Type B pancreatic cell (in vitro differentiated cells): Measurements from ENCODE around the gene ZKSCAN7. TPM values are rescaled to one million over a fixed set of nuclear protein-coding genes. Genes with fewer than 3 reads are reported as not detected.

Experiments used
- DNase-seq: peaks from one replicate; pipeline ENCODE4 v3.0.0; 2021; ENCODE audit warnings: mixed read lengths; ENCODE audit not compliant: unreplicated experiment; ENCODE audit errors: extremely low spot score
- H3K27ac Mint-ChIP-seq: 2 replicates; pipeline ENCODE4 v1.8.0; 2021; ENCODE audit warnings: mild to moderate bottlenecking, mixed read lengths
- H3K27me3 Mint-ChIP-seq: 2 replicates; pipeline ENCODE4 v1.8.0; 2021; ENCODE audit warnings: mixed read lengths
- H3K36me3 Mint-ChIP-seq: 2 replicates; pipeline ENCODE4 v1.8.0; 2021; ENCODE audit warnings: mixed read lengths
- H3K4me1 Mint-ChIP-seq: one replicate; pipeline ENCODE4 v1.8.0; 2021; ENCODE audit warnings: mixed read lengths; ENCODE audit not compliant: unreplicated experiment
- H3K4me3 Mint-ChIP-seq: 2 replicates; pipeline ENCODE4 v1.8.0; 2021; ENCODE audit warnings: mild to moderate bottlenecking, mixed read lengths
- H3K9me3 Mint-ChIP-seq: 2 replicates; pipeline ENCODE4 v1.8.0; 2021; ENCODE audit warnings: mixed read lengths
- long read RNA-seq: library from polyadenylated mRNA; unstranded; transcript quantifications from one replicate; pipeline ENCODE4 v2.0.0, GENCODE V29; 2020
- total RNA-seq: library from RNA; stranded (reverse); gene quantifications from 2 replicates; pipeline ENCODE4 v1.2.1, GENCODE V29; 2021; ENCODE audit warnings: low replicate concordance
- TF ChIP-seq, protein P1 (sequence below): fragments of 200-600 bp; sonication (generic); conservative IDR thresholded peaks from 2 replicates; pipeline ENCODE4 v1.5.0; 2021; ENCODE audit warnings: antibody characterized with exemption, mild to moderate bottlenecking

The ZKSCAN7 gene
- 9.7 and 17.2 TPM in 2 replicates for total RNA-seq
- long read RNA-seq, partial matches to known transcripts = 4 of 18 reads
- long read RNA-seq, other reads (novel, unspliced or antisense) = 11 of 18 reads

GRCh38 chr3:44554626-44555592 lies at the start of gene ZKSCAN7:
Gene ZKSCAN7 (plus strand): TSS chr3:44555193. CDS start chr3:44557048, 1,855 bp downstream.
- peak; percentile 84 for DNase-seq
- Mint-ChIP-seq H3K4me1 (peaks cover 26% of the 10 kb centered on the region), H3K27me3 (peaks cover 22% of the 10 kb centered on the region), H3K36me3 (peaks cover 32% of the 10 kb centered on the region), H3K9me3 (no peaks in the 10 kb centered on the region), H3K27ac (peak within 1 kb of the TSS; percentile 83), H3K4me3 (peak within 1 kb of the TSS; percentile 90)
- TF ChIP-seq, protein P1, sequence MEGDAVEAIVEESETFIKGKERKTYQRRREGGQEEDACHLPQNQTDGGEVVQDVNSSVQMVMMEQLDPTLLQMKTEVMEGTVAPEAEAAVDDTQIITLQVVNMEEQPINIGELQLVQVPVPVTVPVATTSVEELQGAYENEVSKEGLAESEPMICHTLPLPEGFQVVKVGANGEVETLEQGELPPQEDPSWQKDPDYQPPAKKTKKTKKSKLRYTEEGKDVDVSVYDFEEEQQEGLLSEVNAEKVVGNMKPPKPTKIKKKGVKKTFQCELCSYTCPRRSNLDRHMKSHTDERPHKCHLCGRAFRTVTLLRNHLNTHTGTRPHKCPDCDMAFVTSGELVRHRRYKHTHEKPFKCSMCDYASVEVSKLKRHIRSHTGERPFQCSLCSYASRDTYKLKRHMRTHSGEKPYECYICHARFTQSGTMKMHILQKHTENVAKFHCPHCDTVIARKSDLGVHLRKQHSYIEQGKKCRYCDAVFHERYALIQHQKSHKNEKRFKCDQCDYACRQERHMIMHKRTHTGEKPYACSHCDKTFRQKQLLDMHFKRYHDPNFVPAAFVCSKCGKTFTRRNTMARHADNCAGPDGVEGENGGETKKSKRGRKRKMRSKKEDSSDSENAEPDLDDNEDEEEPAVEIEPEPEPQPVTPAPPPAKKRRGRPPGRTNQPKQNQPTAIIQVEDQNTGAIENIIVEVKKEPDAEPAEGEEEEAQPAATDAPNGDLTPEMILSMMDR = peak; percentile 45

DNA sequence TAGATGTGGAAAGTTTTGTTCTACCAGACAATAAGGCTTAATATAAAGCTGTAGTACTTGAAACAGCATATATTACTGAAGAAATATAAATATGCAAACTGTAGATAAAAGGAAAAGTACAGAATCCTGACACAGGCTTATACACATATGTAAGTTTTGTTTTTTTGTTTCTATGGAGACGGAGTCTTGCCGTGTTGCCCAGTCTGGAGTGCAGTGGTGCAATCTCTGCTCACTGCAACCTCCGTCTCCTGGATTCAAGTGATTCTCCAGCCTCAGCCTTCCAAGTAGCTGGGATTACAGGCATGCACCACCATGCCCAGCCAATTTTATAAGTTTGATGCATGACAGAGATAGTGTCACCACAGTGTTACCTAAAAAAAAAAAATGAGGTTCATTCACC lies 48.4 kb upstream of the ZKSCAN7 start:
- Mint-ChIP-seq H3K27me3 (no peaks in the 10 kb centered on the region), H3K9me3 (peaks cover 18% of the 10 kb centered on the region), H3K4me3 (peak overlapping the region; percentile 26), H3K4me1 (peaks cover 23% of the 10 kb centered on the region), H3K36me3 (peaks cover 42% of the 10 kb centered on the region), H3K27ac (no peak overlapping the region)
- TF ChIP-seq, protein P1 = no peak
- no peak for DNase-seq

- DNase-seq = no peak
- Mint-ChIP-seq H3K27me3 (no peaks in the 10 kb centered on the region), H3K27ac (no peak overlapping the region), H3K9me3 (peaks cover 18% of the 10 kb centered on the region), H3K4me1 (peaks cover 25% of the 10 kb centered on the region), H3K36me3 (peaks cover 38% of the 10 kb centered on the region), H3K4me3 (peak overlapping the region; percentile 26)
- TF ChIP-seq, protein P1 = no peak
These were observed 48.0 kb upstream of the ZKSCAN7 start for GRCh38 chr3:44506961-44507360.

DNA sequence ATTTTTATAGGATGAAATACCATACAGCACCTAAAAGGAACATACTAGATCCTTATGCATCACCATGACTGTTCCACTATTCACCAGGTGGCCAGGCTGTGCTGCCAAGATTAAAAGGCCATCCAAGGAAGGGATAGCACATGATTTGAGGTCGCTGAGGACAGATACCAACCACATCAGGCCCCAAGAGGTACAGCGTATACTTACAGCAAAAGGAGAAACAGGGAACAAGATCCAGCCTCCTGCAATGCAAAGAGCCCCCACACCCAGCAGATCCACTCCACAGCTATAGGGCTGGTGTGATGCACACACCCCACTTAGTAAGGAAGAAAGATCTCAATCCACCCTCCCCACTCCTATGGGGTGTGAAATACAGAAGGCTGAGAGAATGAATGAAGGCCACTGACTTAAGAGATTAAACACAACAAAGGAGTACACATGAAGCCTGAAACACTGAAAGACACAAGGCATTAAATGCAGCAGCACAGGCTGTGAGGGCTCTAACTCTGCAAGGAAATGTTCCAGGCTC lies 45.5 kb upstream of the ZKSCAN7 start:
- Mint-ChIP-seq H3K27me3 (no peaks in the 10 kb centered on the region), H3K4me3 (peak overlapping the region; percentile 96), H3K4me1 (peaks cover 25% of the 10 kb centered on the region), H3K27ac (peak overlapping the region; percentile 96), H3K9me3 (peaks cover 13% of the 10 kb centered on the region), H3K36me3 (peaks cover 25% of the 10 kb centered on the region)
- no peak for DNase-seq
- TF ChIP-seq, protein P1 = no peak

DNA sequence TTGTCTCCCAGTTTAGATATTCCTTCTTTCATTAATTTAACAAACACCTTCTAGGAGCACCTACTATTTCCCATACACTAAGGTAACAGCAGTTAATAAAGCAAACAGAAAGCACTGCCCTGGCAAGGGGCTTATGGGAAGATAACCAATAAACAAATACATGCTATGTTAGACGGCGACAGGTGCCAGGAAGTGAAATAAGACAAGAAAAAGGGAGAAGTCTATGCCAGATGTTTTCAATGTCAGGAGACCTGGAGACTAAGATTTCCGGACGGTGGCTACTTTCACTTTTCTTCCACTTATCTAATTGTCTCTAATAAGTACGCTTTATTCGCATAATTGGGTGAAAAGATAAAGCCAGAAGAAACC lies 45.0 kb upstream of the ZKSCAN7 start:
- no peaks in the 10 kb centered on the region for H3K27me3 Mint-ChIP-seq
- TF ChIP-seq, protein P1 = no peak
- peaks cover 13% of the 10 kb centered on the region for H3K9me3 Mint-ChIP-seq
- peaks cover 24% of the 10 kb centered on the region for H3K36me3 Mint-ChIP-seq
- H3K4me3 Mint-ChIP-seq = peak overlapping the region; percentile 96
- DNase-seq = no peak
- H3K27ac Mint-ChIP-seq = peak overlapping the region; percentile 96
- H3K4me1 Mint-ChIP-seq = peaks cover 25% of the 10 kb centered on the region
